K562 (cell line): Measurements from ENCODE around the gene MAP10. TPM values are rescaled to one million over a fixed set of nuclear protein-coding genes. Genes with fewer than 3 reads are reported as not detected.

ENCODE experiments used
- ATAC-seq: fragments of 200-7000 bp; cut with Tn5 transposase; 3 replicates; pipeline ENCODE4 v1.9.1; 2020; ENCODE audit warnings: moderate library complexity
- BruUV-seq: library from RNA; stranded (reverse); fragments of 400-500 nt; replicated peaks from 2 replicates; lab custom pipeline; 2021; lab: Mats Ljungman, UMichigan
- CTCF ChIA-PET: fragments of 300-600 bp; formaldehyde crosslinking; extraction: SDS; loops from one replicate; lab custom pipeline; 2021; ENCODE audit warnings: low intra/inter-chr PET ratio; lab: Yijun Ruan, JAX
- POLR2A ChIA-PET: fragments of 300-600, 350-650 bp; sonication (Branson Sonifier 250); formaldehyde crosslinking; extraction: SDS; loops from one replicate; lab custom pipeline; 2021; ENCODE audit warnings: antibody characterized with exemption, inconsistent platforms; lab: Yijun Ruan, JAX
- DNase-seq, 4 experiments: peaks; one replicate each; pipeline versions ENCODE4 v3.0.0 to v3.0.0-alpha.2; 2011 to 2018; ENCODE audit warnings: low spot score in 3 of 4, mixed read lengths in 3 of 4; ENCODE audit errors: extremely low read depth in 1 of 4
- FAIRE-seq: peaks from 2 replicates; lab custom pipeline; 2011; peaks lifted over from hg19 to GRCh38; lab: Jason Lieb, UNC
- H2AFZ ChIP-seq: 2 replicates; pipeline ENCODE4 v1.6.0; 2011; ENCODE audit warnings: low read depth, low read length, control low read depth, inconsistent platforms
- H3K27ac ChIP-seq: fragments of 200-600 bp; 3 replicates; pipeline ENCODE4 v1.8.0; 2011; ENCODE audit warnings: low read depth, mild to moderate bottlenecking, control low read depth, inconsistent platforms, low read length, moderate library complexity, mixed read lengths; ENCODE audit errors: extremely low read depth
- H3K27me3 ChIP-seq, 2 experiments: fragments of 300-600 bp in 1 of 2; 2 replicates in 1 of 2; 3 replicates in 1 of 2; pipeline versions ENCODE4 v1.6.0 to v1.8.0; 2011; ENCODE audit warnings: inconsistent platforms in 2 of 2, low read length in 2 of 2, mild to moderate bottlenecking in 1 of 2, mixed read lengths in 1 of 2, moderate library complexity in 1 of 2; ENCODE audit not compliant: control insufficient read depth in 2 of 2, insufficient read depth in 2 of 2
- H3K36me3 ChIP-seq: fragments of 300-600 bp; 3 replicates; pipeline ENCODE4 v1.8.0; 2011; ENCODE audit warnings: mild to moderate bottlenecking, low read length, inconsistent platforms; ENCODE audit not compliant: control insufficient read depth, insufficient read depth
- H3K4me1 ChIP-seq, 2 experiments: fragments of 200-600 bp in 1 of 2; replicated peaks in 1 of 2; 2 replicates in 1 of 2; 3 replicates in 1 of 2; pipeline versions ENCODE4 v1.5.1 to v1.8.0; 2011; ENCODE audit warnings: inconsistent platforms in 2 of 2, low read length in 2 of 2, mild to moderate bottlenecking in 1 of 2, mixed read lengths in 1 of 2, moderate library complexity in 1 of 2; ENCODE audit not compliant: control insufficient read depth in 2 of 2, insufficient read depth in 2 of 2
- H3K4me2 ChIP-seq: 2 replicates; pipeline ENCODE4 v1.6.1; 2011; ENCODE audit warnings: low read length, control low read depth, inconsistent platforms, mixed read lengths; ENCODE audit not compliant: insufficient read depth
- H3K4me3 ChIP-seq: fragments of 200-600 bp; sonication (generic), shearing (Covaris generic); 2 replicates; pipeline ENCODE4 v1.5.1; 2016; ENCODE audit warnings: control low read depth, inconsistent platforms
- H3K79me2 ChIP-seq: fragments of 200-600 bp; 3 replicates; pipeline ENCODE4 v1.8.0; 2011; ENCODE audit warnings: low read length, inconsistent platforms; ENCODE audit not compliant: control insufficient read depth, insufficient read depth
- H3K9ac ChIP-seq, 2 experiments: 2 replicates each; pipeline versions ENCODE4 v1.6.0 to v1.6.1; 2011; ENCODE audit warnings: low read depth in 2 of 2, low read length in 2 of 2, control low read depth in 1 of 2, inconsistent platforms in 1 of 2, mild to moderate bottlenecking in 1 of 2, mixed read lengths in 1 of 2; ENCODE audit not compliant: insufficient read depth in 1 of 2
- H3K9me1 ChIP-seq: one replicate; pipeline ENCODE4 v1.6.0; 2011; ENCODE audit warnings: inconsistent platforms, mild to moderate bottlenecking, low read length, moderate library complexity; ENCODE audit not compliant: control insufficient read depth, insufficient read depth
- H3K9me3 ChIP-seq: replicated peaks from 2 replicates; pipeline ENCODE4 v1.5.1; 2011; ENCODE audit warnings: low read depth, low read length, inconsistent platforms; ENCODE audit not compliant: control insufficient read depth, insufficient read depth
- H4K20me1 ChIP-seq: replicated peaks from 2 replicates; pipeline ENCODE4 v1.6.1; 2011; ENCODE audit warnings: low read length, inconsistent platforms, mixed read lengths; ENCODE audit not compliant: control insufficient read depth, insufficient read depth
- EGR1 ChIP-seq: fragments of 450-650 bp; conservative IDR thresholded peaks from 2 replicates; pipeline ENCODE4 v1.6.1; 2017; ENCODE audit warnings: mild to moderate bottlenecking
- HNRNPH1 ChIP-seq: fragments of 200-400 bp; formaldehyde crosslinking; optimal IDR thresholded peaks from 2 replicates; pipeline ENCODE3; 2017; ENCODE audit warnings: low read depth, mild to moderate bottlenecking, low read length, moderate library complexity
- ZNF212 ChIP-seq: fragments of 450-650 bp; formaldehyde crosslinking; IDR thresholded peaks from 2 replicates; pipeline ENCODE4 v1.4.0; 2020; ENCODE audit warnings: mild to moderate bottlenecking
- WGBS: fragments of 100-300 bp; shearing (Covaris generic); methylation state at CpG from one replicate; pipeline ENCODE4 v1.1.6; 2016; ENCODE audit warnings: low coverage, mixed read lengths; ENCODE audit not compliant: insufficient coverage; ENCODE audit errors: missing lambda C conversion rate; 5-methylcytosine and 5-hydroxymethylcytosine counted together
- in situ Hi-C: fragments of 300-500 bp; cut with MboI; formaldehyde crosslinking; loops from 4 replicates; pipeline ENCODE4 v1.15.0; 2018; ENCODE audit warnings: inconsistent platforms, mixed read lengths
- intact Hi-C: fragments of 100-400 bp; cut with micrococcal nuclease; formaldehyde crosslinking; loops from 2 replicates; pipeline ENCODE4 v1.14.2; 2022
- polyA plus RNA-seq, 8 experiments: library from polyadenylated mRNA; depleted of rRNA in 4 of 8; stranded (reverse) in 5 of 8; unstranded in 3 of 8; fragments of >200 nt; fragmentation: Nextera tagmentation in 2 of 8; fragmentation: Illumina TruSeq in 1 of 8; extraction: Ambion mirVana in 2 of 8; extraction: Trizol in 1 of 8; gene quantifications; 2 replicates each; pipeline versions ENCODE4 v1.2.1 to v1.2.3, GENCODE V29; 2011 to 2014; ENCODE audit warnings: inconsistent platforms in 1 of 8, missing spikeins in 1 of 8
- total RNA-seq, 7 experiments: library from RNA; depleted of rRNA in 6 of 7; stranded (reverse); fragments of >200 nt in 6 of 7; fragmentation: Illumina TruSeq in 2 of 7; extraction: Trizol in 2 of 7; gene quantifications; 2 replicates each; pipeline versions ENCODE4 v1.2.1 to v1.2.3, GENCODE V29; 2011 to 2021; ENCODE audit warnings: low replicate concordance in 1 of 7
- TF ChIP-seq, protein P1 (sequence below): fragments of 450-650 bp; IDR thresholded peaks from 2 replicates; pipeline ENCODE4 v1.6.1; 2016; ENCODE audit warnings: missing biosample characterization, missing genetic modification characterization

MAP10 gene
- total and polyA plus RNA-seq, 9 of the 15 experiments (the other 6 are each of a cell fraction or from before 2014, with no cell fraction given): 0.11 to 0.98 (median 0.69) TPM

DNA sequence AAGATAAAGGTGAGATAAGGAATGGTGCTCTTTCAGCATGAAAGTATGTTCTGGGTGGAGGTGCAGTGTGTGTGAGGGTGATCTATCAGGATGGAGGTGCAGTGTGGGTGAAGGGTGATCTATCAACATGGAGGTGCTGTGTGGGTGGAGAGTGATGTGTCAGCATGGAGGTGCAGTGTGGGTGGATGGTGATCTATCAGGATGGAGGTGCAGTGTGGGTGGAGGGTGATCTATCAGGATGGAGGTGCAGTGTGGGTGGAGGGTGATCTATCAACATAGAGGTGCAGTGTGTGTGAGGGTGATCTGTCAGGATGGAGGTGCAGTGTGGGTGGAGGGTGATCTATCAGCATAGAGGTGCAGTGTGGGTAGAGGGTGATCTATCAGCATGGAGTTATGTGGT is 12.3 kb upstream of the MAP10 start:
- no peaks in the 10 kb centered on the region for H4K20me1 ChIP-seq
- H3K27me3 ChIP-seq: peaks cover 0 to 10% of the 10 kb centered on the region in 2 experiments; a peak in 1 of 5 replicates
- no peak for ATAC-seq
- H2AFZ ChIP-seq: no peak overlapping the region
- BruUV-seq: no TSS peak
- H3K4me2 ChIP-seq: no peak overlapping the region
- H3K9me1 ChIP-seq: peaks cover under 1% of the 10 kb centered on the region
- intact Hi-C loops: no loop called here
- ChIA-PET POLR2A (interaction anchor here (1.1 kb wide), 1 partner anchor 10 kb away, joined by 3 read pairs; no protein-coding TSS in a partner anchor), CTCF (interaction anchor here (0.7 kb wide), 1 partner anchor 159 kb away, joined by 3 read pairs; no protein-coding TSS in a partner anchor)
- H3K4me1 ChIP-seq: no peaks in the 10 kb centered on the region
- no peak overlapping the region for H3K4me3 ChIP-seq
- in situ Hi-C loops: no loop called here
- DNase-seq: no peak
- H3K79me2 ChIP-seq: no peaks in the 10 kb centered on the region
- H3K36me3 ChIP-seq: no peaks in the 10 kb centered on the region
- FAIRE-seq: no peak
- no peaks in the 10 kb centered on the region for H3K9me3 ChIP-seq
- TF ChIP-seq EGR1: peak; percentile 41; the same call in 1 of the 2 replicates
- TF ChIP-seq ZNF212 (CRISPR knock-in tag): no peak
- no peak overlapping the region for H3K9ac ChIP-seq
- no peak overlapping the region for H3K27ac ChIP-seq

DNA sequence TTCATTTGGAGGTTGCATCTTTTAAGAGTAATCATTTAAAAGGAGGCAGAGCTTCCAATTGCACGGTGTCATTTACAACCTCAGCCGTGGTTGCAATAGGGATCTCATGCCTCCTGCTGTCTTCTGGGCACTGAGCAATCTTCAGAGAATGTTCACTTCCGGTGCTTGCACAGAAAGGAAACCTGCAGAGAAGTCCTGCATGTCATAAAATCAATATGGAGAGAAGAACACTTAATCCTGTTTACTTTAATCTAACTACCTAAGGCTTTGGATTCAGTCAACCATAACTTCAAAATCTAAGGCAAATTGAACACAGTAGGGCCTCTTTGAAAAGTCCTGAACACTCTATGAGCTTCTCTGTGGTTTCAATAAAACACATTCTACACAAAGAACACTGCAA is 11.3 kb upstream of the MAP10 start:
- FAIRE-seq: no peak

More for the DNA sequence above, 11.3 kb upstream of the MAP10 start:
- Histone ChIP-seq H3K9me1 (no peaks in the 10 kb centered on the region), H3K4me1 (no peaks in the 10 kb centered on the region), H3K36me3 (no peaks in the 10 kb centered on the region), H3K9me3 (no peaks in the 10 kb centered on the region), H4K20me1 (no peaks in the 10 kb centered on the region), H3K27ac (no peak overlapping the region), H3K79me2 (no peaks in the 10 kb centered on the region), H3K27me3 (0 out of 5 replicates have a peak, but pooled peaks cover 0 to 4% of the 10 kb centered on the region in 2 experiments), H3K4me3 (no peak overlapping the region), H3K9ac (no peak overlapping the region), H2AFZ (no peak overlapping the region), H3K4me2 (no peak overlapping the region)
- POLR2A ChIA-PET: interaction anchor here (0.6 to 1.1 kb wide), 3 partner anchors 9 to 440 kb away, joined by 3 read pairs; partner anchors contain the start of gene MAP10
- in situ Hi-C loops: no loop called here
- no TSS peak for BruUV-seq
- 0% methylated on average over 3 of the region's 3 CpGs for WGBS
- intact Hi-C loops: no loop called here
- CTCF ChIA-PET: interaction anchor here (0.7 kb wide), 1 partner anchor 158 kb away, joined by 3 read pairs; no protein-coding TSS in a partner anchor
- DNase-seq (no peak), ATAC-seq (no peak)
- TF ChIP-seq HNRNPH1: no peak
- TF ChIP-seq, protein P1, sequence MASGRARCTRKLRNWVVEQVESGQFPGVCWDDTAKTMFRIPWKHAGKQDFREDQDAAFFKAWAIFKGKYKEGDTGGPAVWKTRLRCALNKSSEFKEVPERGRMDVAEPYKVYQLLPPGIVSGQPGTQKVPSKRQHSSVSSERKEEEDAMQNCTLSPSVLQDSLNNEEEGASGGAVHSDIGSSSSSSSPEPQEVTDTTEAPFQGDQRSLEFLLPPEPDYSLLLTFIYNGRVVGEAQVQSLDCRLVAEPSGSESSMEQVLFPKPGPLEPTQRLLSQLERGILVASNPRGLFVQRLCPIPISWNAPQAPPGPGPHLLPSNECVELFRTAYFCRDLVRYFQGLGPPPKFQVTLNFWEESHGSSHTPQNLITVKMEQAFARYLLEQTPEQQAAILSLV (tag): no peak
